ENCODE results near the gene EHBP1. TPM values are rescaled to one million over a fixed set of nuclear protein-coding genes. Genes with fewer than 3 reads are reported as not detected.
A peak's percentile ranks its signal among the peaks of the same experiment; 100 is the strongest.

Gene EHBP1
- 114 TPM for total RNA-seq

GRCh38 chr2:62705007-62705829 lies at the start of gene EHBP1:
TSS of gene EHBP1 (plus strand) at chr2:62705713. CDS start at chr2:62707192, 1,479 bp downstream.
- DNase-seq, result peak; percentile 98

GRCh38 chr2:62657783-62658182 lies 47.7 kb upstream of the EHBP1 start:
- no peak for DNase-seq

GRCh38 chr2:62658891-62659290 lies 46.6 kb upstream of the EHBP1 start:
- DNase-seq, result no peak

- no peak for DNase-seq
Observed at GRCh38 chr2:62660087-62660486, 45.4 kb upstream of the EHBP1 start.

GRCh38 chr2:62660582-62661262 lies 44.8 kb upstream of the EHBP1 start:
- DNase-seq, result no peak

GRCh38 chr2:62661263-62661635 lies 44.3 kb upstream of the EHBP1 start:
- no peak for DNase-seq

- no peak for DNase-seq
Observed at GRCh38 chr2:62662131-62662530, 43.4 kb upstream of the EHBP1 start.

GRCh38 chr2:62662554-62662953 lies 43.0 kb upstream of the EHBP1 start:
- DNase-seq, result no peak

GRCh38 chr2:62663411-62663810 lies 42.1 kb upstream of the EHBP1 start:
- DNase-seq, result no peak

- no peak for DNase-seq
Observed at GRCh38 chr2:62663920-62664795, 41.4 kb upstream of the EHBP1 start.

GRCh38 chr2:62665446-62665845 lies 40.1 kb upstream of the EHBP1 start:
- no peak for DNase-seq

- no peak for DNase-seq
Observed at GRCh38 chr2:62669180-62669579, 36.3 kb upstream of the EHBP1 start.

GRCh38 chr2:62672601-62673000 lies 32.9 kb upstream of the EHBP1 start:
- no peak for DNase-seq

- DNase-seq, result no peak
Observed at GRCh38 chr2:62675062-62675461, 30.5 kb upstream of the EHBP1 start.

- DNase-seq, result no peak
Observed at GRCh38 chr2:62685256-62685655, 20.3 kb upstream of the EHBP1 start.

GRCh38 chr2:62686012-62686685 lies 19.4 kb upstream of the EHBP1 start:
- no peak for DNase-seq

- DNase-seq, result no peak
Observed at GRCh38 chr2:62687636-62688035, 17.9 kb upstream of the EHBP1 start.

GRCh38 chr2:62688771-62689170 lies 16.7 kb upstream of the EHBP1 start:
- no peak for DNase-seq

GRCh38 chr2:62691186-62691585 lies 14.3 kb upstream of the EHBP1 start:
- no peak for DNase-seq

- no peak for DNase-seq
Observed at GRCh38 chr2:62692225-62692624, 13.3 kb upstream of the EHBP1 start.

GRCh38 chr2:62698653-62699052 lies 6.9 kb upstream of the EHBP1 start:
- no peak for DNase-seq

- DNase-seq, result no peak
Observed at GRCh38 chr2:62704654-62705006, 883 bp upstream of the EHBP1 start.

All from occipital lobe (tissue), 2 donors.